GM23338 (cell line): ENCODE data around the gene ABCC6.

ENCODE experiments used
- CREB1 ChIP-seq: fragments of 250-450 bp; sonication (Bioruptor Pico); IDR thresholded peaks from 2 replicates; pipeline ENCODE4 v1.5.0; 2020; ENCODE audit warnings: low read depth, mild to moderate bottlenecking, moderate library complexity
- CTCF ChIP-seq, 2 experiments: fragments of 200-600 bp in 1 of 2; sonication (generic) in 1 of 2; conservative IDR thresholded peaks; 2 replicates each; pipeline versions ENCODE4 v1.5.1 to v1.6.1; 2016 to 2017; ENCODE audit warnings: antibody characterized with exemption in 2 of 2, low read depth in 2 of 2, mild to moderate bottlenecking in 2 of 2, moderate library complexity in 1 of 2
- EZH2 ChIP-seq: fragments of 200-600 bp; sonication (generic); IDR thresholded peaks from one replicate; pipeline ENCODE4 v1.8.0; 2017; ENCODE audit warnings: antibody characterized with exemption, mild to moderate bottlenecking, low read depth; ENCODE audit not compliant: unreplicated experiment
- EZH2phosphoT487 ChIP-seq: fragments of 200-600 bp; sonication (generic); IDR thresholded peaks from one replicate; pipeline ENCODE4 v1.8.1; 2018; ENCODE audit warnings: antibody characterized with exemption; ENCODE audit not compliant: unreplicated experiment
- NANOG ChIP-seq: IDR thresholded peaks from 2 replicates; pipeline ENCODE4 v1.6.1; 2016; ENCODE audit warnings: antibody characterized with exemption, borderline replicate concordance
- POLR2AphosphoS5 ChIP-seq: IDR thresholded peaks from 2 replicates; pipeline ENCODE4 v1.6.1; 2016; ENCODE audit warnings: antibody characterized with exemption, low read depth
- REST ChIP-seq: IDR thresholded peaks from one replicate; pipeline ENCODE4 v1.6.1; 2018; ENCODE audit warnings: antibody characterized with exemption; ENCODE audit not compliant: unreplicated experiment
- STAT1 ChIP-seq: IDR thresholded peaks from one replicate; pipeline ENCODE4 v1.6.1; 2016; ENCODE audit warnings: antibody characterized with exemption; ENCODE audit not compliant: unreplicated experiment
- ZNF331 ChIP-seq: fragments of 250-450 bp; sonication (Bioruptor Pico); IDR thresholded peaks from 2 replicates; pipeline ENCODE4 v1.5.0; 2020; ENCODE audit warnings: low read depth, mild to moderate bottlenecking, moderate library complexity

GRCh38 chr16:16116841-16117240, 106.5 kb downstream of the ABCC6 start:
- TF ChIP-seq CTCF (conservative IDR thresholded peaks at IDR 0.05; ENCODE audit: low read depth in 2 of 2) (no peak), POLR2AphosphoS5 (no peak), EZH2phosphoT487 (no peak), CREB1 (CRISPR knock-in tag) (no peak), EZH2 (no peak), STAT1 (no peak), ZNF331 (CRISPR knock-in tag) (no peak), NANOG (no peak), REST (no peak)
